Renal cortical epithelial cell (primary cell): ENCODE results near the gene ERN1. TPM values are rescaled to one million over a fixed set of nuclear protein-coding genes. Genes with fewer than 3 reads are reported as not detected.

Experiments used
- DNase-seq: peaks from one replicate; pipeline ENCODE4 v3.0.0-alpha.2; 2011; ENCODE audit warnings: low read depth
- total RNA-seq: library from RNA; depleted of rRNA; stranded (reverse); fragments of >200 nt; gene quantifications from 2 replicates; pipeline ENCODE4 v1.2.3, GENCODE V29; 2014

ERN1 gene
- total RNA-seq, 1 donor from 2014 or later, result 10.6 TPM

GRCh38 chr17:64110379-64111152, 19.4 kb downstream of the ERN1 start:
- DNase-seq, result no peak

GRCh38 chr17:64109400-64109799, 20.5 kb downstream of the ERN1 start:
- DNase-seq, result no peak

GRCh38 chr17:64107500-64108236, 22.3 kb downstream of the ERN1 start:
- DNase-seq, result peak; percentile 43

DNA sequence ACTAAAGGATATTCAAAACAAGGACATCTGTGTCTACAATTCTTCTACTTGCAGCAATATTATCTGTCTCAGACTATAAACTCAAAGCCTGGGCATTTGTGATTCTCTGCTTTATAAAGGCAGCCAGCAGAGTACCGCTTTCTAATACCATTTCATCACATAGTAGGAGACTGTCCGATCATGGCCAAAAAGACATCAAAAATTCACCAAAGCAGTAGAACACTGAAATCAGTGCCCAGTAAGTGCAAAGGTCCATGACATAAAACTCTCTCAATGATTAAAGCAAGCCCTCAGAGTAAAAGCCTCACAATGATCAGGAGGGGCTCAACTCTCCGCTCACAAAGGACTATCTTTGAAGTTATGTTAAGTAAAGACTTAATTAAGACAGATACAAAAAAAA, 23.0 kb downstream of the ERN1 start:
- DNase-seq, result no peak

DNA sequence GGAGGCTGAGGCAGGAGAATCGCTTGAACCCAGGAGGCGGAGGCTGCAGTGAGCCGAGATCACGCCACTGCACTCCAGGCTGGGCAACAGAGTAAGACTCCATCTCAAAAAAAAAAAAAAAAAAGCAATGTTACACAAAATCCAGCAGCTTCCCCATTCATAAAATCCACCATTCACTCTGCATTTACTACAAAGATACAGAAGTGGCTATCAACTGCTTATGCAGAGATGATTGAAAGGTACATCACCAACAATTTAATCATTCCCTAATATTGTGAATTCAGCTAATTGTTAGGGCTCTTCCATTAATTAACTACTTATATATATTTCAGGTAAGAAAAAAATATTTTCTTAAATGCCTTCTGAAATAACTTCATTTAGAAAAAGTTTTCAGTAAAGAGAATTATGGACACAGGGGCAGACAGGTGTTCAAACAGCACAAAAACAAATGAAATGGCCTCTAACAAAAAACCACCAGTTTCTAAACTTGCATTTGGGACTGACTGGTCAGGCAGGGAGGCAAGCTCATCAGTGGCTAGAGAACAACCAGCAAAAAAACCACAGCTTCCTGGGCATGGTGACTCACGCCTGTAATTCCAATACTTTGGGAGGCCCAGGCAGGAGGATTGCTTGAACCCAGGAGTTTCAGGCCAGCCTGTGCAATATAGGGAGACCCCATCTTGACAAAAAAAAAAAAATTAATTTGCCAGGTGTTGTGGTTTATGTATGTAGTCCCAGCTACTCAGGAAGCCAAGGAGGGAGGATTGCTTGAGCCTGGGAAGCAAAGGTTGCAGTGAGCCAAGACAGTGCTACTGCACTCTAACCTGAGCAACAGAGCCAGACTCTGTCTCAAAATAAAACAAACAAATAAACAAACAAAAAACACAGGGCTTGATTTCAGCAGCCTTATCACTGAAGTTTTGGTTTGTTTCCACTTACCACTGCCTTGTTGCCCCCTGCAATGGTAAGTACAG, 26.3 kb downstream of the ERN1 start:
- peak; percentile 68 for DNase-seq

- no peak for DNase-seq
Measured at GRCh38 chr17:64102627-64103390, 27.1 kb downstream of the ERN1 start.

DNA sequence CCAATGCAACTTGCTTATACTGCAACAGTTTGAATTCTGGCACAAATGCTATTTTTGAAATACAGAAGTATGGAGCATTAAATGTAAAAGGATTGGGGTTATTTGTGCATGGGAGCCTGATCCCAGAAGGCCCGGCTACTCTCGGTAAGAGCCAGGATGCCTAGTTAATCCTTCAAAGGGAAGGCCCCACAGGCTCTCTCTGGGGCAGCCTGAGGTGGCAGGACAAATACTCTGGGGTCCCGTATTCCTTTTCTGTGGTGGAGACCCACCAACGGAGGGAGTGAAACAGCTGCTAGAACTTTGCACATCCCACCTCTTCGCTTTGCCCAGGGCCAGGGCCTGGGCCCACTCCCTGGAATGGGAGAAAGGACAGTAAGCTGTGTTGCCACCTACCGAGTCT, 30.4 kb downstream of the ERN1 start:
- DNase-seq, result no peak

DNA sequence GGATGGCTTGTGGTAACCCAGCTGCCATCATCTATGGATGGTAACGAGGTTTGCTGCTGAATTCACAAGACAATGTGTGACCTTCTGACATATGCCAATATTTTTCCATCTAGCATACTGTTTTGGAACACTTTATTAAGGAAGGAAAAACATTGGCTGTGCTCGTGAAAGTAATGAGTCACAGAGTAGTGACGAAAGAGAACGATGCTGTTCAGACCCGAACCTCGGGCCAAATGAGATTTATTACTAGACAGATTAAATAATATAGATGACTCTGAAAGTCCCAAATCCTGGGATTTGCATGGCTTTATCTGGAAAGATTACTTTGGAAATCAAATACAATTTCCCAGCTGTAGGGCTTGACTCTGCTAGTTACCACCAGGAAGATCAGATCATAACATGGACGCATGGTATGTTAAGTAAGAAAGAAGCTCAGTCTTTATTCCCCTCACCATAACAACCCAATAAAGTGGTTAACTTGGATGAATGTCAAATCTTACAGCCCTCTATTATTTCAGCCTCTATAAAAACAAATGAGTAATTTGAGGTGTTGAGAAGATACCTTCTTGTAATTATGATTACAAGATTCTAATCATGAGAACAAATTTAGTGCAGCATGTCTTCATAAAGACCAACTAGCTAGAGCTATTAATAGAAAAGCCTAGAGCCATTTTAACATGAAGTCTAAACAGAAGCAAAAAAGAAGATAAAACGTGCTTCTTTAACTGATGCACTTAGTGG, 32.6 kb downstream of the ERN1 start:
- DNase-seq, result no peak

DNA sequence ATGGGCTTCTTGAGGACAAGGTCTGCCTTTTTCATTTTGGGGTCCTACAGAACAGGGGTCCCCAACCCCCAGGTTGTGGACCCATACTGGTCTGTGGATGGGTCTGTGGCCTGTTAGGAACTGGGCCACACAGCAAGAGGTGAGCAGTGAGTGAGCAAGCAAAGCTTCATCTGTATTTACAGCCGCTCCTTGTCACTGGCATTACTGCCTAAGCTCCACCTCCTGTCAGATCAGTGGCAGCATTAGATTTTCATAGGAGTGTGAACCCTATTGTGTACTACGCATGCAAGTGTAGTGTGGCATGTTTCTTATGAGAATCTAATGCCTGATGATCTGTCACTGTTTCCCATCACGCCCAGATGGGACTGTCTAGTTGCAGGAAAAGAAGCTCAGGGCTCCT, 33.9 kb downstream of the ERN1 start:
- DNase-seq, result no peak

GRCh38 chr17:64095144-64095882, 34.6 kb downstream of the ERN1 start:
- peak; percentile 63 for DNase-seq

DNA sequence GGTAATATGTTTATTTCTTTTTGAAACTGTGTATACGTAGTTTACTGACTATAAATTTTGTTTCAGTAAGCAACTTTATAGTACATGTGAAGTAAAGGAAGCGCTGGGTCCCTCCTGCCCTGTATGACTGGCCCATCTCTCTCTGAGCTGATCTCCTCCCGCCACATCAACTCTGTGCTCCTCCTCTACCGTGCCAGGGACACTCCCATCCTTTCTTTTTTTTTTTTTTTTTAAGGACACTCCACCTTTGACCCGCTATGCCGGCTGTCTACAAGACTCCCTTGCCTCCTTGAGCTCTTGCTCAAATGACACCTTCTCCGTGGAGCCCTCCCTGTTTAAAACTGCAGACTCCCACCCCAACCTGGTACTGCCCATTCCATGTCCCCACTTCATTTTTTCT, 35.5 kb downstream of the ERN1 start:
- no peak for DNase-seq

- no peak for DNase-seq
Measured at GRCh38 chr17:64092952-64093451, 36.9 kb downstream of the ERN1 start.

DNA sequence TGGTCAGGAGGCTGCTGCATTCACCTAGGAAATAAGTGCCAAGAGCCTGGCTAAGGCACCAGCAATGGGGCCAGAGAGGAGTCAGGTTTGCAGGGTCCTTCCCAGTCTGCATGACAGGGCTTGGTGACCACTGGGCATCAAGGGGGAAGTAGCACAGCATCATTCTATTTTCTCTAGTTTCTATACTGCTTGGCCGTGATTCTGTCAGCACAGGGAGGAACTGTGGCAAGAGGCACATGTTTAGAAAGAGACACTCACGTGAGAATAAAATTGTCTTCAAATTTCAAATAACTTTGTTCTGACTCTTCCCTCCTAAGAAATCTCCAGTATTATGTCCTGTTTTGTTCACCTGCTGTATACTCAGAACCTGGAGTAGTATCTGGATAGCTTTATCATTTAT, 37.8 kb downstream of the ERN1 start:
- DNase-seq, result no peak

DNA sequence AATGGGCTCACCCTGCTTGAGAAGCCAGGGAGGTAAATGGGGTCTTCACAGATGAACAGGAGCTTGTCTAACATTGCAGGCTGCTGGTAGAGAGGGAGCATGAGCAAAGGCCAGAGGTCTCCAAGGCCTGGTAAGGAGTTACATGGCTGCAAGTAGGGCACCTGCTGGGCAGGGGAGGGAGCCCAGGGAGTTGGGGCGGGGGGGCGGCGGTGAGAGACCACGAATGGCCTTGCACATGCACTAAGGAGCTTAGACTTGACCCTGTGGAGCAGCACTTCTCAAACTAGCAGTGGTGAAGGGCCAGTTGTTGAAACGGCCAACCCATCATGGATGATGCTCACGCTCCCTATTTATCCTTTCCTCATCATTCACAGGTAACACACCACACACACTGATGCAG, 38.4 kb downstream of the ERN1 start:
- DNase-seq, result no peak

DNA sequence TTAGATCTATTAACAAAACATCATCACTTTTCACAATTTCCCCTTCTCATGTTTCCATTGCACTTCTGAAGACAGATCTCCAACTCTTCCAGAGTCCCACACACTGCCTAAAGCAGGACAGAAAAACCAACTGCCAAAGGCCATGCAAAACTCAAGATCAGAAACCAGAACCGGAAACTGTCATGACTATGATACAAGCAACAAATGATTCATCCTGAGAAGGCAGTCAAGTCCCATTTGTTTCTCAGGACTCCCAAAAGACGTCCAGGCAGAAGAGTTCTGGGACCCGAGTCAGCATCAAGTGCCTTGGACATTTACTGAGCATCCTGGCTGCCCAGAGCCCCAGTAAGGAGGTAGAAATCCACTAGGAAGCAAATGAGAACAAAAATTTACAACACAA, 38.8 kb downstream of the ERN1 start:
- no peak for DNase-seq

GRCh38 chr17:64090144-64090543, 39.8 kb downstream of the ERN1 start:
- no peak for DNase-seq

- DNase-seq, result no peak
Measured at GRCh38 chr17:64087252-64088005, 42.5 kb downstream of the ERN1 start.

- DNase-seq, result no peak
Measured at GRCh38 chr17:64085650-64086005, 44.3 kb downstream of the ERN1 start.
